A549 (cell line): ENCODE measurements around the gene SSH2. TPM values are rescaled to one million over a fixed set of nuclear protein-coding genes. Genes with fewer than 3 reads are reported as not detected.
"Not testable (repeated sequence)": the region's sequence is repeated elsewhere in the genome, so short reads cannot be mapped to it uniquely, and the experiment has no call there.

Experiments used
- ATAC-seq, 2 experiments: fragments of 200-7000 bp in 1 of 2; fragments of >200 bp in 1 of 2; cut with Nextera tagmentation in 1 of 2; cut with Tn5 transposase in 1 of 2; 3 replicates each; pipeline versions ENCODE4 v1.8.0 to v1.9.1; 2018 to 2020; ENCODE audit warnings: mild to moderate bottlenecking in 1 of 2, moderate library complexity in 1 of 2
- CTCF ChIA-PET: fragments of 300-600 bp; sonication (Branson Sonifier 250); formaldehyde crosslinking; extraction: SDS; loops from one replicate; lab custom pipeline; 2021; ENCODE audit warnings: antibody characterized with exemption, inconsistent platforms; lab: Yijun Ruan, JAX
- POLR2A ChIA-PET: fragments of 350-600 bp; formaldehyde crosslinking; extraction: SDS; loops from one replicate; lab custom pipeline; 2021; ENCODE audit warnings: antibody characterized with exemption, inconsistent platforms; lab: Yijun Ruan, JAX
- DNase-seq, 2 experiments: peaks; one replicate each; pipeline versions ENCODE4 v3.0.0 to v3.0.0-alpha.2; 2011 to 2016; ENCODE audit warnings: low read depth in 1 of 2, low spot score in 1 of 2
- FAIRE-seq: peaks from 2 replicates; lab custom pipeline; 2011; peaks lifted over from hg19 to GRCh38; lab: Jason Lieb, UNC
- H3K27ac ChIP-seq, 2 experiments: fragments of >200 bp; sonication (Bioruptor Twin); formaldehyde crosslinking; 3 replicates each; pipeline ENCODE4 v1.5.1; 2016 to 2017
- H3K4me1 ChIP-seq: fragments of >200 bp; sonication (Bioruptor Twin); formaldehyde crosslinking; 3 replicates; pipeline ENCODE4 v1.6.1; 2016
- H3K4me2 ChIP-seq: fragments of >200 bp; sonication (Bioruptor Twin); formaldehyde crosslinking; 3 replicates; pipeline ENCODE4 v1.6.1; 2016
- H3K4me3 ChIP-seq: fragments of >200 bp; sonication (Bioruptor Twin); formaldehyde crosslinking; 3 replicates; pipeline ENCODE4 v1.5.1; 2016
- H3K9me3 ChIP-seq: fragments of >200 bp; sonication (Bioruptor Twin); formaldehyde crosslinking; 3 replicates; pipeline ENCODE4 v1.6.1; 2016
- BHLHE40 ChIP-seq: IDR thresholded peaks from 2 replicates; pipeline ENCODE4 v1.6.1; 2012; ENCODE audit warnings: low read depth, low read length, inconsistent platforms
- CBX2 ChIP-seq: fragments of 200-600 bp; sonication (generic); IDR thresholded peaks from 2 replicates; pipeline ENCODE4 v1.6.1; 2016; ENCODE audit warnings: low read depth, mild to moderate bottlenecking, borderline replicate concordance
- CHD4 ChIP-seq: fragments of 200-600 bp; sonication (generic); IDR thresholded peaks from 2 replicates; pipeline ENCODE4 v1.6.1; 2016; ENCODE audit warnings: antibody characterized with exemption, mild to moderate bottlenecking, borderline replicate concordance
- FOXS1 ChIP-seq: fragments of 250-450 bp; sonication (Bioruptor Pico); IDR thresholded peaks from 2 replicates; pipeline ENCODE4 v1.5.0; 2020; ENCODE audit warnings: mild to moderate bottlenecking, moderate library complexity
- MYC ChIP-seq: IDR thresholded peaks from 2 replicates; pipeline ENCODE4 v1.6.1; 2012; ENCODE audit warnings: mild to moderate bottlenecking, inconsistent platforms, low read length, improper control_type of control experiment, borderline replicate concordance
- POLR2AphosphoS2 ChIP-seq: conservative IDR thresholded peaks from 2 replicates; pipeline ENCODE4 v1.6.1; 2012; ENCODE audit warnings: low read length, improper control_type of control experiment, inconsistent platforms
- RAD21 ChIP-seq, 2 experiments: fragments of >200 bp in 1 of 2; sonication (Bioruptor Twin) in 1 of 2; formaldehyde crosslinking in 1 of 2; IDR thresholded peaks in 1 of 2; conservative IDR thresholded peaks in 1 of 2; 2 replicates in 1 of 2; 3 replicates in 1 of 2; pipeline ENCODE4 v1.6.1; 2012 to 2018; ENCODE audit warnings: inconsistent platforms in 1 of 2
- RNF2 ChIP-seq: fragments of 200-600 bp; sonication (generic); IDR thresholded peaks from 2 replicates; pipeline ENCODE4 v1.6.1; 2016; ENCODE audit warnings: low read depth, mild to moderate bottlenecking, antibody characterized with exemption, moderate library complexity, borderline replicate concordance
- SMC3 ChIP-seq: fragments of >200 bp; sonication (Bioruptor Twin); formaldehyde crosslinking; IDR thresholded peaks from 3 replicates; pipeline ENCODE4 v1.6.1; 2018; ENCODE audit warnings: inconsistent platforms
- WGBS: methylation state at CpG from one replicate; pipeline ENCODE4 v1.1.6; 2017; ENCODE audit errors: missing lambda C conversion rate; 5-methylcytosine and 5-hydroxymethylcytosine counted together
- polyA plus RNA-seq, 4 experiments: library from polyadenylated mRNA; depleted of rRNA in 3 of 4; stranded (reverse); fragments of >200 nt; fragmentation: RNase III in 1 of 4; extraction: RNeasy Plus Mini Kit Qiagen cat#74134 plus additional on column Dnase treatment in 1 of 4; gene quantifications; 2 replicates in 3 of 4; 3 replicates in 1 of 4; pipeline ENCODE4 v1.2.3, GENCODE V29; 2011 to 2017
- TF ChIP-seq, protein P1 (sequence below): fragments of 450-650 bp; IDR thresholded peaks from 2 replicates; pipeline ENCODE4 v1.6.1; 2014; ENCODE audit warnings: antibody characterized with exemption
- TF ChIP-seq, protein P2 (sequence below): fragments of >200 bp; sonication (Bioruptor Twin); formaldehyde crosslinking; IDR thresholded peaks from 3 replicates; pipeline ENCODE4 v1.5.1; 2016
- TF ChIP-seq, protein P3 (sequence below): IDR thresholded peaks from 2 replicates; pipeline ENCODE4 v1.6.1; 2012; ENCODE audit warnings: low read depth, borderline replicate concordance
- TF ChIP-seq, protein P4 (sequence below): IDR thresholded peaks from 2 replicates; pipeline ENCODE4 v1.6.1; 2012
- TF ChIP-seq, protein P5 (sequence below): fragments of 250-450 bp; sonication (Bioruptor Pico); IDR thresholded peaks from 2 replicates; pipeline ENCODE4 v1.5.0; 2021; ENCODE audit warnings: mild to moderate bottlenecking, moderate library complexity, borderline replicate concordance
- TF ChIP-seq, protein P6 (sequence below): IDR thresholded peaks from 2 replicates; pipeline ENCODE4 v1.6.1; 2012

The SSH2 gene
- polyA plus RNA-seq, 2 of the 4 experiments (the other 2 are of a cell fraction), result 20.7 to 24.5 TPM

DNA sequence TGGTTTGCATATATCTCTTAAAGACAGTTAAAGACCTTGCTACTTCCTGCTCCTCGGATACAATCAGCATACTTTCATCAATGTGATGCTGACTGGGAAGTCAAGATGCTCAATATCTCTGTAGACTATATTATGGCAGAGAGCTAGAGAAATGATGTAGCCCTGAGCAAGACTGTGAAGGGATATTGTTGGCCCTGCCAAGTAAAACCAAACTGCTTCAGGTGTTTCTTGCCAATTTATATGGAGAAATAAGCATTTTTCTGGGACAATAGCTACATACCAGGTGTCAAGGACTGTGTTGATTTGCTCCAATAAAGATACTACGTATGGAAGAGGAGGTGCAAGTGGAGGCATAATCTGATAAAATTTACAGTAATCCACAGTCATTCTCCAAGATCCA lies 6.7 kb upstream of the SSH2 start:
- POLR2A ChIA-PET, result no interaction called here
- Histone ChIP-seq H3K9me3 (no peaks in the 10 kb centered on the region), H3K27ac (no peak overlapping the region), H3K4me1 (peaks cover 2% of the 10 kb centered on the region), H3K4me3 (no peak overlapping the region), H3K4me2 (no peak overlapping the region)
- WGBS, result 73% methylated on average over 2 of the region's 2 CpGs
- DNase-seq (no peak), FAIRE-seq (no peak), ATAC-seq (no peak)
- CTCF ChIA-PET, result interaction anchor here (0.7 to 7.9 kb wide), 6 partner anchors 69 to 297 kb away, joined by 3 to 173 read pairs (median 3); no protein-coding TSS in a partner anchor
- TF ChIP-seq, protein P1, sequence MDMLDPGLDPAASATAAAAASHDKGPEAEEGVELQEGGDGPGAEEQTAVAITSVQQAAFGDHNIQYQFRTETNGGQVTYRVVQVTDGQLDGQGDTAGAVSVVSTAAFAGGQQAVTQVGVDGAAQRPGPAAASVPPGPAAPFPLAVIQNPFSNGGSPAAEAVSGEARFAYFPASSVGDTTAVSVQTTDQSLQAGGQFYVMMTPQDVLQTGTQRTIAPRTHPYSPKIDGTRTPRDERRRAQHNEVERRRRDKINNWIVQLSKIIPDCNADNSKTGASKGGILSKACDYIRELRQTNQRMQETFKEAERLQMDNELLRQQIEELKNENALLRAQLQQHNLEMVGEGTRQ, result no peak
- no peak for TF ChIP-seq CHD4

DNA sequence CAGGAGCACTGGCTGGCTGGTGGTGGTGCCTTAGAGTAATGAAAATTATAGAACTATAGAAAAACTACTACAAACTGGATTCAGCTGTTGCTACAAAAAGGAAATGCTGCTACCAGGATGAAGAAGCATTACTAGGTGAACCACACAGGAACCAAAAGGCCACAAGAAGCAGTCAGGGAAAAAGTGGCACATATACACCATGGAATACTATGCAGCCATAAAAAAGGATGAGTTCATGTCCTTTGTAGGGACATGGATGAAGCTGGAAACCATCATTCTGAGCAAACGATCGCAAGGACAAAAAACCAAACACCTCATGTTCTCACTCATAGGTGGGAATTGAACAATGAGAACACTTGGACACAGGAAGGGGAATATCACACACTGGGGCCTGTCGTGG lies 5.9 kb upstream of the SSH2 start:
- H3K4me1 ChIP-seq, ATAC-seq, FAIRE-seq, H3K4me3 ChIP-seq, H3K9me3 ChIP-seq, H3K4me2 ChIP-seq, POLR2A ChIA-PET, H3K27ac ChIP-seq, DNase-seq: not testable (repeated sequence)
- CTCF ChIA-PET, result interaction anchor here (0.6 to 10.3 kb wide), 6 partner anchors 73 to 296 kb away, joined by 3 to 536 read pairs (median 6); no protein-coding TSS in a partner anchor
- WGBS, result 66% methylated on average over 3 of the region's 3 CpGs

DNA sequence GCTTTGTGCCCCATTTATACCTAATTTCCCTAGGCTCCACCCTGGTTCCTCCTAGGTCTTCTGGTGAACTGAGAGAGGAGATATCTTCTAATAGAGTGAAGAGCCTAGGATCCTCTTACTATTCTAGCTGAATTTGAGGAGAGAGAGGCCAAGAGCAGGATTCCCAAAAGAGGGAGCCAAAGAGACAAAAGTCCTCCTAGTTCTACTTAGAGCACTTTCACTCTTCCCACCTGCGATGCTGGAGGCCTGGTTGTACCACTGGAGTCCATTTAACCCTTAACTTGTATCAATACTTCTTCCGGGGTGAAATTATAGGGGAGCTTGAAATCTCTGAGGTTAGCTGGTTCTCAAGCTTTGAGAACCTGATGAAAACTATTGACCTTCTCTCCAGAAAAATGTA lies 3.4 kb upstream of the SSH2 start:
- FAIRE-seq, result peak; percentile 13
- H3K9me3 ChIP-seq, result no peaks in the 10 kb centered on the region
- peaks cover 12% of the 10 kb centered on the region for H3K4me1 ChIP-seq
- 22% methylated on average over 2 of the region's 2 CpGs for WGBS
- ChIA-PET POLR2A (interaction anchor here (0.8 to 1.4 kb wide), 2 partner anchors 88 to 126 kb away, joined by 3 to 14 read pairs; no protein-coding TSS in a partner anchor), CTCF (interaction anchor here (0.6 to 10.3 kb wide), 46 partner anchors 9 to 341 kb away, joined by 3 to 536 read pairs (median 4); partner anchors contain the start of gene ANKRD13B)
- no peak for ATAC-seq
- DNase-seq, result peak in 1 of 2 experiments; percentile 61
- no peak overlapping the region for H3K4me3 ChIP-seq
- TF ChIP-seq, protein P2, sequence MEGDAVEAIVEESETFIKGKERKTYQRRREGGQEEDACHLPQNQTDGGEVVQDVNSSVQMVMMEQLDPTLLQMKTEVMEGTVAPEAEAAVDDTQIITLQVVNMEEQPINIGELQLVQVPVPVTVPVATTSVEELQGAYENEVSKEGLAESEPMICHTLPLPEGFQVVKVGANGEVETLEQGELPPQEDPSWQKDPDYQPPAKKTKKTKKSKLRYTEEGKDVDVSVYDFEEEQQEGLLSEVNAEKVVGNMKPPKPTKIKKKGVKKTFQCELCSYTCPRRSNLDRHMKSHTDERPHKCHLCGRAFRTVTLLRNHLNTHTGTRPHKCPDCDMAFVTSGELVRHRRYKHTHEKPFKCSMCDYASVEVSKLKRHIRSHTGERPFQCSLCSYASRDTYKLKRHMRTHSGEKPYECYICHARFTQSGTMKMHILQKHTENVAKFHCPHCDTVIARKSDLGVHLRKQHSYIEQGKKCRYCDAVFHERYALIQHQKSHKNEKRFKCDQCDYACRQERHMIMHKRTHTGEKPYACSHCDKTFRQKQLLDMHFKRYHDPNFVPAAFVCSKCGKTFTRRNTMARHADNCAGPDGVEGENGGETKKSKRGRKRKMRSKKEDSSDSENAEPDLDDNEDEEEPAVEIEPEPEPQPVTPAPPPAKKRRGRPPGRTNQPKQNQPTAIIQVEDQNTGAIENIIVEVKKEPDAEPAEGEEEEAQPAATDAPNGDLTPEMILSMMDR, result peak; percentile 62
- TF ChIP-seq SMC3 (peak; percentile 75), RNF2 (no peak), BHLHE40 (no peak), RAD21 (conservative IDR thresholded peaks at IDR 0.05 in 1 of 2, IDR thresholded peaks at IDR 0.05 in 1 of 2) (peak; percentile 66 to 68)
- H3K27ac ChIP-seq, result no peak overlapping the region
- H3K4me2 ChIP-seq, result peak overlapping the region; percentile 25; the same call in 2 of the 3 replicates

DNA sequence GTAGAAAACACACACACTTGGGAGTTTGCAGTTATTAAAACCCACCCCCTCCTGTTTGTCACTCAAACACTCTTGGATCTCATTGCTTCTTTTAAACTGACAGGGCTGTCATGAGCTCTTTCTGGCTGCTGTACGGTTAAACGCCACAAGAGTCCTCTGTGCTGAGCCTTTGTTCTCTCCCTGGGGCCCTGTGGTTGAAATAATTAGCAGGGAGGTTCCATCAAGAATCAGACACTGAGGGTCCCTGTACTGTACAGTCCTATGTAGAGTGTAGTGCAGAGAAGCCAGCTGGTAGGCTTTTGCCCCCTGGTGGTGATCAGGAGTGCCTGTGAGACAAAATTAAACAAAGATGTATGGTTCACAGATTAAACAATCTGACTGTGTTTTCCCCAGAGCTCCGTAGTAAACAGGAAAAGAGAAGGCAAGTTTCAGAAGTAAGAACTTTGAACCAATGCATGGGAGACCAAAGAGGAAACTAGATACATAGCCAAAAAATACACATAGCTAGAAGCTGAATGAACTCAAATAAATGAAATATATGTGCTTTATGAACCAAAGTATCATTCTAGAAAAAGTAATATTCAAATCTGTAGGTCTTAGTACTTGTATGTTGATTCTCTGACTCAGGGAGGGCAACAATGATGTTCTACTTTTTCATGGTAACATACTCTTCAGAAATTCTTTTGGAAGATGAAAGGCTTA lies 1.4 kb upstream of the SSH2 start:
- 5% methylated on average over 3 of the region's 3 CpGs for WGBS
- peak overlapping the region; percentile 89 for H3K4me2 ChIP-seq
- no peaks in the 10 kb centered on the region for H3K9me3 ChIP-seq
- peaks cover 31% of the 10 kb centered on the region for H3K4me1 ChIP-seq
- peak; percentile 60 to 75 for ATAC-seq
- CTCF ChIA-PET, result interaction anchor here (0.6 to 10.3 kb wide), 100 partner anchors 9 to 922 kb away, joined by 3 to 536 read pairs (median 5); partner anchors contain the start of genes CRLF3 and EFCAB5
- POLR2A ChIA-PET, result interaction anchor here (0.6 to 2.7 kb wide), 6 partner anchors 81 to 314 kb away, joined by 3 to 39 read pairs (median 4); no protein-coding TSS in a partner anchor
- peak overlapping the region; percentile 91 to 95; a peak in 4 of 6 replicates for H3K27ac ChIP-seq
- FAIRE-seq, result peak; percentile 7
- DNase-seq, result peak; percentile 67 to 85
- peak overlapping the region; percentile 78 for H3K4me3 ChIP-seq
- TF ChIP-seq, protein P2, result peak; percentile 99
- no peak for TF ChIP-seq FOXS1 (CRISPR knock-in tag)
- TF ChIP-seq SMC3, result peak; percentile 99
- TF ChIP-seq, protein P3, sequence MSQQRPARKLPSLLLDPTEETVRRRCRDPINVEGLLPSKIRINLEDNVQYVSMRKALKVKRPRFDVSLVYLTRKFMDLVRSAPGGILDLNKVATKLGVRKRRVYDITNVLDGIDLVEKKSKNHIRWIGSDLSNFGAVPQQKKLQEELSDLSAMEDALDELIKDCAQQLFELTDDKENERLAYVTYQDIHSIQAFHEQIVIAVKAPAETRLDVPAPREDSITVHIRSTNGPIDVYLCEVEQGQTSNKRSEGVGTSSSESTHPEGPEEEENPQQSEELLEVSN, result peak; percentile 51; the same call in 1 of the 2 replicates
- TF ChIP-seq CBX2, result no peak
- TF ChIP-seq RAD21 (conservative IDR thresholded peaks at IDR 0.05 in 1 of 2, IDR thresholded peaks at IDR 0.05 in 1 of 2), result peak; percentile 91 to 93
- no peak for TF ChIP-seq MYC
- TF ChIP-seq, protein P4, sequence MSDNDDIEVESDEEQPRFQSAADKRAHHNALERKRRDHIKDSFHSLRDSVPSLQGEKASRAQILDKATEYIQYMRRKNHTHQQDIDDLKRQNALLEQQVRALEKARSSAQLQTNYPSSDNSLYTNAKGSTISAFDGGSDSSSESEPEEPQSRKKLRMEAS, result peak; percentile 47
- no peak for TF ChIP-seq POLR2AphosphoS2
- TF ChIP-seq, protein P5, sequence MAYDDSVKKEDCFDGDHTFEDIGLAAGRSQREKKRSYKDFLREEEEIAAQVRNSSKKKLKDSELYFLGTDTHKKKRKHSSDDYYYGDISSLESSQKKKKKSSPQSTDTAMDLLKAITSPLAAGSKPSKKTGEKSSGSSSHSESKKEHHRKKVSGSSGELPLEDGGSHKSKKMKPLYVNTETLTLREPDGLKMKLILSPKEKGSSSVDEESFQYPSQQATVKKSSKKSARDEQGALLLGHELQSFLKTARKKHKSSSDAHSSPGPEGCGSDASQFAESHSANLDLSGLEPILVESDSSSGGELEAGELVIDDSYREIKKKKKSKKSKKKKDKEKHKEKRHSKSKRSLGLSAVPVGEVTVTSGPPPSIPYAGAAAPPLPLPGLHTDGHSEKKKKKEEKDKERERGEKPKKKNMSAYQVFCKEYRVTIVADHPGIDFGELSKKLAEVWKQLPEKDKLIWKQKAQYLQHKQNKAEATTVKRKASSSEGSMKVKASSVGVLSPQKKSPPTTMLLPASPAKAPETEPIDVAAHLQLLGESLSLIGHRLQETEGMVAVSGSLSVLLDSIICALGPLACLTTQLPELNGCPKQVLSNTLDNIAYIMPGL (CRISPR knock-in tag), result no peak
- TF ChIP-seq, protein P6, sequence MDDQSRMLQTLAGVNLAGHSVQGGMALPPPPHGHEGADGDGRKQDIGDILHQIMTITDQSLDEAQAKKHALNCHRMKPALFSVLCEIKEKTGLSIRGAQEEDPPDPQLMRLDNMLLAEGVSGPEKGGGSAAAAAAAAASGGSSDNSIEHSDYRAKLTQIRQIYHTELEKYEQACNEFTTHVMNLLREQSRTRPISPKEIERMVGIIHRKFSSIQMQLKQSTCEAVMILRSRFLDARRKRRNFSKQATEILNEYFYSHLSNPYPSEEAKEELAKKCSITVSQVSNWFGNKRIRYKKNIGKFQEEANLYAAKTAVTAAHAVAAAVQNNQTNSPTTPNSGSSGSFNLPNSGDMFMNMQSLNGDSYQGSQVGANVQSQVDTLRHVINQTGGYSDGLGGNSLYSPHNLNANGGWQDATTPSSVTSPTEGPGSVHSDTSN, result 0 out of 2 replicates have a peak, but pooled peaks have one; percentile 39
